Sigmoid colon (tissue), 7 donors: Measurements from ENCODE around the gene CHKB. TPM values are rescaled to one million over a fixed set of nuclear protein-coding genes. Genes with fewer than 3 reads are reported as not detected.

ENCODE experiments used
- DNase-seq: peaks from one replicate; pipeline ENCODE4 v3.0.0-alpha.2; 2019
- H3K27ac ChIP-seq, 4 donors: fragments of 200-600 bp; sonication (generic); one replicate each; pipeline ENCODE4 v1.5.1; 2016 to 2019; ENCODE audit warnings: mild to moderate bottlenecking in 1 of 4
- H3K27me3 ChIP-seq, 3 donors: fragments of 200-600 bp; sonication (generic); one replicate each; pipeline ENCODE4 v1.5.1; 2019; ENCODE audit warnings: mild to moderate bottlenecking in 1 of 3
- H3K36me3 ChIP-seq, 4 donors: fragments of 200-600 bp; sonication (generic); one replicate each; pipeline ENCODE4 v1.5.1; 2016 to 2019
- H3K4me1 ChIP-seq, 4 donors: fragments of 200-600 bp; sonication (generic); one replicate each; pipeline ENCODE4 v1.5.1; 2017 to 2019
- H3K4me3 ChIP-seq, 4 donors: fragments of 200-600 bp; sonication (generic); one replicate each; pipeline ENCODE4 v1.5.1; 2017 to 2019; ENCODE audit warnings: mild to moderate bottlenecking in 2 of 4, moderate library complexity in 1 of 4
- H3K9me3 ChIP-seq, 4 donors: fragments of 200-600 bp in 3 of 4; sonication (generic) in 3 of 4; one replicate each; pipeline versions ENCODE4 v1.5.1 to v1.6.1; 2013 to 2019
- EP300 ChIP-seq, 4 donors: sonication (generic); formaldehyde crosslinking; IDR thresholded peaks; one replicate each; pipeline ENCODE4 v1.6.1; 2017; ENCODE audit warnings: antibody characterized with exemption in 4 of 4
- POLR2A ChIP-seq, 2 donors: fragments of 450-650 bp; IDR thresholded peaks; one replicate each; pipeline ENCODE4 v1.6.1; 2016; ENCODE audit warnings: antibody characterized with exemption in 2 of 2, mild to moderate bottlenecking in 2 of 2, moderate library complexity in 2 of 2
- POLR2AphosphoS5 ChIP-seq, 4 donors: sonication (generic); formaldehyde crosslinking; IDR thresholded peaks; one replicate each; pipeline ENCODE4 v1.6.1; 2017; ENCODE audit warnings: antibody characterized with exemption in 4 of 4
- WGBS, 2 donors: extraction: QIAGEN DNeasy Blood & Tissue Kit; methylation state at CpG; one replicate each; pipeline ENCODE4 v1.1.7; 2013; 5-methylcytosine and 5-hydroxymethylcytosine counted together
- intact Hi-C: fragments of 100-400 bp; cut with DNase I; formaldehyde crosslinking; loops from one replicate; pipeline ENCODE4 v1.15.1; 2023
- polyA plus RNA-seq, 3 donors: library from polyadenylated mRNA; stranded (reverse); fragments of 200-250 nt; gene quantifications; one replicate each; pipeline ENCODE4 v1.2.3, GENCODE V29; 2013
- total RNA-seq, 4 donors: library from RNA; depleted of rRNA; stranded (reverse); fragments of >200 nt; gene quantifications; one replicate each; pipeline ENCODE4 v1.1.0, GENCODE V29; 2016
- TF ChIP-seq, protein P1 (sequence below), 4 experiments: fragments of 450-650 bp in 3 of 4; fragments of 200-600 bp in 1 of 4; IDR thresholded peaks; one replicate each; pipeline ENCODE4 v1.5.1; 2016 to 2019; ENCODE audit warnings: antibody characterized with exemption in 4 of 4, mild to moderate bottlenecking in 3 of 4, moderate library complexity in 2 of 4
- donor health status: healthy with polysubstance abuse.
- donor health status: Bipolar disorder and iron deficiency.
- donor health status: healthy.

The CHKB gene, protein sequence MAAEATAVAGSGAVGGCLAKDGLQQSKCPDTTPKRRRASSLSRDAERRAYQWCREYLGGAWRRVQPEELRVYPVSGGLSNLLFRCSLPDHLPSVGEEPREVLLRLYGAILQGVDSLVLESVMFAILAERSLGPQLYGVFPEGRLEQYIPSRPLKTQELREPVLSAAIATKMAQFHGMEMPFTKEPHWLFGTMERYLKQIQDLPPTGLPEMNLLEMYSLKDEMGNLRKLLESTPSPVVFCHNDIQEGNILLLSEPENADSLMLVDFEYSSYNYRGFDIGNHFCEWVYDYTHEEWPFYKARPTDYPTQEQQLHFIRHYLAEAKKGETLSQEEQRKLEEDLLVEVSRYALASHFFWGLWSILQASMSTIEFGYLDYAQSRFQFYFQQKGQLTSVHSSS
- total RNA-seq (10 to 100 TPM; 22.0 to 55.1 (median 39.2) TPM), polyA plus RNA-seq (10 to 100 TPM; 24.7 to 90.0 (median 37.8) TPM)

DNA sequence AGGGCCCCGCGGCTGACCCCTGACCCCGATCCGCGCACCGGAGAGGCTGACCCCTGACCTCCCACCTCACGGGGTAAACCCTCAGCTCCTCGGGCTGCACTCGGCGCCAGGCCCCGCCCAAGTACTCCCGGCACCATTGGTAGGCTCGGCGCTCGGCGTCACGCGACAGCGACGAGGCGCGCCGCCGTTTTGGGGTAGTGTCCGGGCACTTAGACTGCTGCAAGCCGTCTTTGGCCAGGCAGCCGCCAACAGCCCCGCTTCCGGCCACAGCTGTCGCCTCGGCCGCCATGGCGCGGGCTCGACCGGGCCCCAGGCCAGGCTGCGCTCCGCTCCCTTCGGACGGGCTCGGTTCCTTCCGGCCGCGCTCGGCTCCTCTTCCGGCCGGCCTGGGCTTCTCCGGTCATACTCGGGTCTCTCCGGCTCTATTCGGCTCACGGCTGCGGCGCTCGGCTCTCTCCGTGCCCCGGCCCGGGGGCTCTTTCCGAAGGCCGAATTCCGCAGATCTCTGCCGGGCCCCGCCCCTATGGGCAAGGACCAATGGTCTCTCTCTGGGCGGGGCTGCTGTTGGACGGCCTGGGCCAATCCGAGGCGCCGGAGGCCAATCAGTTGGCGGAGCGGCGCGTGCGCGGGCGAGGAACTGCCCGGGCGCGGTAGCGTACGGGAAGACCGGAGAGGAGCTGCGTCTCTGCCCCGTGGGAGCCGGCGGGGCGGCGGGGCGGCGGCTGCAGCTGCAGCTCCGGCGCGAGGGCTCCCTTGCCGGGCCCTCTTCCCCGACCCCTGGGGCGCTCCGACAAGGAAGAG lies at the start of gene CHKB:
TSS of gene CHKB (minus strand) at position 357 of the 801 bp plus-strand sequence. CDS start at position 289, 68 bp downstream.
- intact Hi-C loops = loop anchor here (1.0 to 5.0 kb wide), 3 partner anchors 20 to 57 kb away; partner anchors contain the start of genes ARSA, SCO2 and SYCE3

DNA sequence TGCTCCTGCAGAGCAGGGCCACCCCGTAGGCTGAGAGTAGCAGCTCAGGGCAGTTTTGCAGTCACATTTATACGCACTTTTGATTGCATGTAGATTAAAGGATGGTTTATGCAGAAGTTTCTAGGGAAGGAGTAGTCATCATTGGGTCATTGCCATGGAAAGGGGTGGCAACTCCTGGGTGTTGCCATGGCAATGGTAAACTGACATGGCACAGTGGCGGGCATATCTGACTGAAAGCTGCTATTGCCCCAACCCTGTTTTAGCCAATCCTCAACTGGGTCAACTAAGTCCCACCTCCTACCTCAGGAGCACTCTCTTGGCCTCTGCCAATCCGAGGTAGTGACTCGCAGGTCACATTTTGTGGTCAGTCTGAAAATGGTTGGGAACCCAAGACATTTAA lies 47.7 kb upstream of the CHKB start:
- Histone ChIP-seq H3K27me3 (no peaks in the 10 kb centered on the region), H3K4me3 (no peak overlapping the region), H3K36me3 (no peaks in the 10 kb centered on the region), H3K4me1 (peaks cover 0 to 20% (median 15%) of the 10 kb centered on the region in 4 donors), H3K9me3 (no peaks in the 10 kb centered on the region), H3K27ac (no peak overlapping the region)
- TF ChIP-seq EP300 (IDR thresholded peaks at IDR 0.05) (no peak), POLR2AphosphoS5 (IDR thresholded peaks at IDR 0.05) (no peak), POLR2A (IDR thresholded peaks at IDR 0.05) (no peak)
- TF ChIP-seq, protein P1, sequence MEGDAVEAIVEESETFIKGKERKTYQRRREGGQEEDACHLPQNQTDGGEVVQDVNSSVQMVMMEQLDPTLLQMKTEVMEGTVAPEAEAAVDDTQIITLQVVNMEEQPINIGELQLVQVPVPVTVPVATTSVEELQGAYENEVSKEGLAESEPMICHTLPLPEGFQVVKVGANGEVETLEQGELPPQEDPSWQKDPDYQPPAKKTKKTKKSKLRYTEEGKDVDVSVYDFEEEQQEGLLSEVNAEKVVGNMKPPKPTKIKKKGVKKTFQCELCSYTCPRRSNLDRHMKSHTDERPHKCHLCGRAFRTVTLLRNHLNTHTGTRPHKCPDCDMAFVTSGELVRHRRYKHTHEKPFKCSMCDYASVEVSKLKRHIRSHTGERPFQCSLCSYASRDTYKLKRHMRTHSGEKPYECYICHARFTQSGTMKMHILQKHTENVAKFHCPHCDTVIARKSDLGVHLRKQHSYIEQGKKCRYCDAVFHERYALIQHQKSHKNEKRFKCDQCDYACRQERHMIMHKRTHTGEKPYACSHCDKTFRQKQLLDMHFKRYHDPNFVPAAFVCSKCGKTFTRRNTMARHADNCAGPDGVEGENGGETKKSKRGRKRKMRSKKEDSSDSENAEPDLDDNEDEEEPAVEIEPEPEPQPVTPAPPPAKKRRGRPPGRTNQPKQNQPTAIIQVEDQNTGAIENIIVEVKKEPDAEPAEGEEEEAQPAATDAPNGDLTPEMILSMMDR (IDR thresholded peaks at IDR 0.05) = no peak
- DNase-seq = no peak
- intact Hi-C loops = no loop called here
- 92 to 95% methylated on average over 5 of the region's 5 CpGs for WGBS, 2 donors

More for the DNA sequence above, at the start of gene CHKB:
- Histone ChIP-seq H3K27ac (peak within 1 kb of the TSS; percentile 97 to 99 (median 98)), H3K27me3 (peaks cover 10 to 12% (median 11%) of the 10 kb centered on the region in 3 donors), H3K9me3 (no peaks in the 10 kb centered on the region), H3K4me1 (peaks cover 0 to 35% (median 32%) of the 10 kb centered on the region in 4 donors), H3K4me3 (peak within 1 kb of the TSS; percentile 85 to 92 (median 89)), H3K36me3 (peaks cover 0 to 5% (median 0%) of the 10 kb centered on the region in 4 donors)
- TF ChIP-seq, protein P1 (IDR thresholded peaks at IDR 0.05) = no peak
- TF ChIP-seq POLR2AphosphoS5 (IDR thresholded peaks at IDR 0.05) (peak; percentile 76 to 90 (median 84)), EP300 (IDR thresholded peaks at IDR 0.05) (no peak), POLR2A (IDR thresholded peaks at IDR 0.05) (peak; percentile 48 to 63)
- WGBS, 2 donors = 0% methylated on average over 96 of the region's 96 CpGs
- peak; percentile 99 for DNase-seq

DNA sequence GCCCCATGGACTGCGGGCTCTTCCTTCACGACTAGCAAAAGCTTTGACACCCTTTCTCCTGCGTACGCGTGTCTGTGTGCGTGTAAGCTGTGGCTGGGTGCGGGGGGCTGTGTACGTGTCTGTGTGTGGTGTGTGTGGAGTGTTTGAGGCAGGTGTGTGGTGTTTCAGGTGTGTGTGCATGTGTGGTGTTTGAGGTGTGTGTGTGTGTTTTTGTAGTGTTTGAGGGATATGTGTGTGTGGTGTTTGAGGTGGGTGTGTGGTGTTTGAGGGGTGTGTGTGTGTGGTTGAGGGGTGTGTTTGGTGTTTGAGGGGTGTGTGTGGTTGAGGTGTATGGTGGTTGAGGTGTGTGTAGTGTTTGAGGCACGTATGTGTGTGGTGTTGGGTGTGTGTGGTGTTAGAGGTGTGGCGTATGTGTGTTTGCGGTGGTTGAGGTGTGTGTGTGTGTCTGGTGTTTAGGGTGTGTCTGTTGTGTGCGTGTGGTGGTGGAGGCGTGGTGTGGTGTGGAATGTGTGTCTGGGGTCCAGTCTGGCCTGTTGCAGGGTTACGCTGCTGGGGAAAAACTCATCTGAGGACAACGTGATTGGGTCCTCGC lies 46.0 kb upstream of the CHKB start:
- H3K4me3 ChIP-seq = peak overlapping the region; percentile 57 to 81 (median 76)
- peak; percentile 63 for DNase-seq
- H3K36me3 ChIP-seq = no peaks in the 10 kb centered on the region
- intact Hi-C loops = loop anchor here (5.0 kb wide), 4 partner anchors 46 to 386 kb away; partner anchors contain the start of genes CHKB and SCO2
- H3K9me3 ChIP-seq = no peaks in the 10 kb centered on the region
- WGBS, 2 donors = 17 to 24% methylated on average over 16 of the region's 16 CpGs
- peak overlapping the region; percentile 76 to 84 (median 82) for H3K27ac ChIP-seq
- peaks cover 0 to 20% (median 15%) of the 10 kb centered on the region in 4 donors for H3K4me1 ChIP-seq
- no peaks in the 10 kb centered on the region for H3K27me3 ChIP-seq
- TF ChIP-seq, protein P1 (IDR thresholded peaks at IDR 0.05) = no peak
- TF ChIP-seq POLR2A (IDR thresholded peaks at IDR 0.05) (no peak), EP300 (IDR thresholded peaks at IDR 0.05) (no peak), POLR2AphosphoS5 (IDR thresholded peaks at IDR 0.05) (no peak)
